Suppressor macrophage treated with lipopolysaccharide for 4 hours (primary cell): ENCODE measurements around the gene DLG2.

ENCODE experiments used
- DNase-seq: peaks from one replicate; pipeline ENCODE4 v3.0.0-alpha.2; 2020

DLG2 gene

DNA sequence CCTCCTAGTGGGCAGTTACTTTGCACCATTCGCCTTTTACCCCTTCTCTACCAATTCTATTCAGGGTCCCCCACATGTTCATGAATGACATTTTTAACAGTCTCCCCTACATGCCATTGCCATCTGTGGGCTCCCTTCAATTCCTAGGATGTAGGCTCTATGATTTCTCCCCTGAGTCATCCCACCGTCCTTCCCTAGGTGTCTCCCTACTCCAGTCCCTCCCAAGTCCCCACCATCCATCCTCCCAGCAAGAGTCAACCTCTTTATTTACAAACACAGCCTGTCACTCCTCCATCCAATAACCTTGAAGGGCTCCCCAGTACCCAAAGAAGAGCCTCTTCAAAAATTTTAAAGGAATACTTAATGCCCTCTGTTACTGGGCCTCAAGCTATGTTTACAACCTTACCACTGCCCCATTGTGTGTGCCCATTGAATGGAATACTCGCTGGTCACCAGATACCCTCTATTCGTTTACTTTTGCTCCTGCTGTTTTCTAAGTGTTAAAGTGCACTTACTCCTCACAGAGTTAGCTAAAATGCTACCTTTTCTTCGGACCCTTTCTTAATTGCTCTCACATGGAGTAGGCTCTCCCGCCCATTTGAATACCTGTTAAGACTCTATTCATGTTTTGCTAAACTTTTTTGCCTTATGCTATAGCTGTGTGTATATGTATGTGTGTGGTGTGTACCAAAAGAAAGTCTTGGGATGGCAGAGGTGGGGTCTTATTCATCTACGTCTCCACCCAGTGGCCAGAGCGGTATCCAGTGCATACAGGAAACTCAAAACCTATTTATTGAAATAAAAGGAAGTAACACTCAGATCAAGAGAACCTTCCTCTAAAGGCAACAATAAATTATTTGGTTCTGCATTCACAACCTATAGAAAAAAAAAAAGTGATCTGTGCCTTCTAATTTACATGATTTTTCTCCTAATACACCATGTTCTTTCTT is 2105.2 kb downstream of the DLG2 start:
- no peak for DNase-seq

GRCh38 chr11:83520849-83521248 is 2106.3 kb downstream of the DLG2 start:
- no peak for DNase-seq

- no peak for DNase-seq
Measured at GRCh38 chr11:83511646-83512045, 2115.5 kb downstream of the DLG2 start.

GRCh38 chr11:83510530-83511460 is 2116.3 kb downstream of the DLG2 start:
- no peak for DNase-seq

DNA sequence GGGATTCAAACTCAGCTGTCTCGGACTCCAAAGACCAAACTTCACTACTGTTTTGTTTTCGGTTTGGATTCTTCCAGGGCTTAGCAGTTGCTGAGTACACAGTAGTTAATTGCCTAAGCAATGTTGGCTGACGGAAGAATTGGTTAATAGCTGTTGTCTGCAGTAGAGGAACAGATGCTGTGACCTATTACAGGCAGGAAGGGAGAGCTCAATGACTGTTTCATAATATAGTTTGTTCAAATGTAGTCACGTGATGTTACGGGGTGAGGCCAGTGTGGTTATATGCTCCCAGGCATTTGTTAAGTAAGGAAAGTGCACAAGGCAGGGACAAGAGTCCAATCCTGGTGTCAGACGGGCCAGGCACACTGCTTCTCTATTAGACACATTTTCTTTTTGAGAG is 2118.3 kb downstream of the DLG2 start:
- no peak for DNase-seq

DNA sequence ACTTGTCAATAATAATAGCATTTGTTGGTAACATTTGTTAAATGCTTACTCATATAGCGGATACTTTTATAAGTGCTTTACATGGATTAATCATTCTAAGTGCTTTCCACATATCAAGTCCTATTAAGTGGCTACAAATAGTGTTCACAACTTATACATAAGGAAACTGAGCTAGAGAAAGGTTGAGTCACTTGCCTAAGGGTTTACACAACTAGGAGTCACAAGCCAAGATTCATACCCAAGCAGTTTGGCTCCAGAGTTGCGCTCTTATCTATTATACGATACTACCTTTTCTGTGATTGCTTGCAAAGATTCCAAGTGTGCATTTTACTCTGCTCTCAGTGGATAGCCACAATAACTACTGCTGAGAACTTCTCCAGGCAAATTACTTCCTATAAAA is 2125.1 kb downstream of the DLG2 start:
- DNase-seq: no peak

DNA sequence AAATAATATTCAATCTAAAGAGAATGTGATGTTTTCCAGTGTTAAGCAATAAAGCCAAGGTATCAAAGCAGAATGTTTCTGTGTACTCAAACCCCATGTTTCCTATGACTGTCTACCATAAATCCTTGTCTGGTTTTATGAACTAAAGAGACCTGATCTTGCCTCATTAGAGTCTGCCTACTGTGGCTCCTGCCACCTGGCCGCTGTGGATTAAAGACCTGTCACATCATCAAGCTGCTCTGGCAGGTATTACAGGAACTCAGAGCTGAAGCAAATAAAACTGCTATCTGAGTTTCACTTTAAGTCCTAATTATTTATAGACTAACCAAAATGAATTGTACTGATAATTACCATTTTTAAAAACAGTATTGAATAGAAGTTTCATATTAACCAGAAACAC is 2133.2 kb downstream of the DLG2 start:
- DNase-seq: no peak

GRCh38 chr11:83493034-83493433 is 2134.1 kb downstream of the DLG2 start:
- no peak for DNase-seq

DNA sequence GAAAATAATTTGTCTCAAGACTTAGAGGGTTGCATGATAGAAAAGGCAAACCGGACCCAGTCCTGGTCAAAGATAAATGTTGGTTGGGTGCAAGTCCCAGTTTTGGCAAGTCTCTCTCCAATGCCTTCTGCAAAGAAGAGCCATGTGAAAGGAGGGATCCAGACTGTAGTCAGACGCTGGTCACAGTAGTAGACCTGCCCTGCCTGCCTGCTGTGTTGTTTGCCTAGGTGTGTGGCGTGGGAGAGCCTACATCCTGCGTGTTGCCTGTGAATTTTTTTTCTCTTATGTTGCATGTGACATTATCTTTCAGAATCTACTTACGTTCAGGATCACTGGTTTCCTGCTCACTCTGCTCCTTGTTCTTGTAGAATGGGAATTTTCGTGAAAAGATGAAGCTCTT is 2143.3 kb downstream of the DLG2 start:
- no peak for DNase-seq

- DNase-seq: no peak
Measured at GRCh38 chr11:83480811-83481210, 2146.3 kb downstream of the DLG2 start.

GRCh38 chr11:83480251-83480650 is 2146.9 kb downstream of the DLG2 start:
- DNase-seq: no peak

DNA sequence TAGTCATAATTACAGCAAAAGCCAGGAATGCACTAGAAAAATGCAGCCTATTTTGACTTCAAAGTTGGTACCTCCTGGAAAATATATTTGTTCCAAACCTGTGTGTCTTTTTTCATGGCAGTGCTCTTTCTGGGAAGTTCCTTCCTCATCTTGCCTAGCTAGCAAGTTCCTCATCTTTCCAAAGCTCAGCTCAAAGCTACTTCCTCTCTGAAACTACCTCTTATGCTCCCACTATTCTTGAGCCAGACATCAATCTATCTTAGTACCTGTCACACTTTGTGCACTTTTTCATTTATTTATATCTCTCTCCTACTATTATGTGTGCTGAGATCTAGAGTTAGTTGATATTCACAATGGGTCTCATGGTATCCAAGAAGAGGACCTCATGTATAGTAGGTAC is 2149.4 kb downstream of the DLG2 start:
- peak; percentile 1 for DNase-seq

GRCh38 chr11:83475760-83476159 is 2151.4 kb downstream of the DLG2 start:
- no peak for DNase-seq

DNA sequence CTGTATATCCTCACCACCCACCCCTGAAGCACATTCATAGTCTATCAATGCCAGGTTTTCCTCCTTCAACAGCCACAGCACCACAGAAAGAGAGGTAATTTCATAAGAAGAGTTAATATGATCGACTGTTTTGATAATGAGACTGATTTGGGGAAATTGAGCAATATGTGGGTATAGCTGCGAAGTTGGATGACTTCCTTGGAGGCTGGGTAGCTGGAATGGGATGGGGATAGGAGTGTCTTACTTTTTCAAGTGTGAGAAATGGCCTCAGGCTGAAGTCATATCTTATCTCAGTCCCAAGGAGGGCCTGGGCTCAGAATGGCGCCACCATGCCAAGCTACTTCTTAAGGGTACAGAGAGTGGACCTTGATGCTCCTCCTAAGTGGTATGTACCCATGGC is 2153.4 kb downstream of the DLG2 start:
- DNase-seq: no peak

DNA sequence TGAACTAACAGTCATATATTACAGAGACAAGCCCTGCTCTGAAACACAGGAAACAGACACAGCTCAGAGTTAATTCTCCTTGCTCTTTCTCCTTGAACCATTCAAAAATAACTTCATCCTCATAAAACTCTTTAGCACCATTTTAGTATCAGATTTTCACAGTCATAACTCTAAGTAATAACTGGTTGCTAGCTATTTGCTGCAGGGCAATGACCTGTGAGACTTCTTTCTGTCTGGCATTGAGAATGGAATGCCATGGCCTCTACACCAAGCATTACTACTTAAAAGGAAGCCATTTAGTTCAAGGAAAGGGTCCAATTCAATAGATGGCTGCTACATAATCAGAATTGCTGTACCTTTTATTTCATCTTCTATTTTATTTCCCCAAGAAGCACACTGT is 2154.3 kb downstream of the DLG2 start:
- DNase-seq: no peak

GRCh38 chr11:83471831-83472727 is 2155.1 kb downstream of the DLG2 start:
- no peak for DNase-seq

DNA sequence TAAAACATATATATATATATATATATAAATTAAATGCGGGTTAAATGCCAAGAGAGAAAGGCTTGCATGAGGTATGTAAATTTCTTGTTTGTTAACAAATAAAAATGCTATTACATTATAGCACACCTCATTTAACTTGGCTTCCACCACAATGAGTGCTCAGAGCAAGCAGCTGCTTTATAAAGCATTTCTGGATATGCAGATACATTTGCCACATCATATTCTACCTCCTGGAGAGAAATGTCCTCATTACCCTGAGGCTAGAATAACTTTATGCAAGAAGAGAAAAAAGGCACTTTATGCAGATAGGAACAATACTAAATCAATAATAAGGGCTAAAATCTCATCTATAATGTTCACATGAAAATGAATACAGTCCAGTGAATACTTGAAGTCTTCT is 2159.3 kb downstream of the DLG2 start:
- no peak for DNase-seq

DNA sequence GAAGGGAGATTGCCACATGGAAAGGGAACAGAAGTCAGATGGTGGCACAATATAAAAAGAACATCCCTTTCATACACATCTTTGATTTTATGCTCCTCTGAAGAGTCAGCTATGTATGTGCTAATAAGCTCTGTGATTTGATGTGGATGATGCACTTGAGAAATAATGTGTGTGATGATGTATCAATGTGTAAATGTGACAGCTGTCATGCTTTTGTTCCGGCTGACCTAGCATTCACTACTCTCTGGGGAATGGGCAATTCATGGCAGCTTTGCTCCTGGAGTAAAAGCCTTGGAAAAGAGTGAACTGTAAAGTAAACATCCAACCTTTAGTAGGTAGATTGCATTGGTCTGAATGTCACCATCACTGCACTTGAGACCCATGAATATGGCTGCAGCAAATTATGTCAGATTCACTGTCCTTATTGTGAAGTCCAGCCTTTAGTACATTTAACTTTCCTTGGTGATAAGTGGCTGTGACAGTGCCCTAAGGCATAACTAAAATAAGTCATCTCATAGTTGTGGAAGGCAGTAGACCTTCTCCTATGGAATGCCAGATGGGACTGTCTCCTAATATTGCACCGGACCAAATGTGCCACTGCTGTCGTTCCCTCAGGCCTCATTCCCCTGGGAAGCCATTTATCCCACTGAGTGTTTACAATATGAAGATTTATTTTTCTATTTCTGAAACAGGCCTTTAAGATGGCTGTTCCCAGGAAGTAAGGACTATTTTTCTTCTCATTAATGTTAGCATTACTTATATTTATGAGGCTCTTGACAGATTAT is 2162.8 kb downstream of the DLG2 start:
- no peak for DNase-seq

DNA sequence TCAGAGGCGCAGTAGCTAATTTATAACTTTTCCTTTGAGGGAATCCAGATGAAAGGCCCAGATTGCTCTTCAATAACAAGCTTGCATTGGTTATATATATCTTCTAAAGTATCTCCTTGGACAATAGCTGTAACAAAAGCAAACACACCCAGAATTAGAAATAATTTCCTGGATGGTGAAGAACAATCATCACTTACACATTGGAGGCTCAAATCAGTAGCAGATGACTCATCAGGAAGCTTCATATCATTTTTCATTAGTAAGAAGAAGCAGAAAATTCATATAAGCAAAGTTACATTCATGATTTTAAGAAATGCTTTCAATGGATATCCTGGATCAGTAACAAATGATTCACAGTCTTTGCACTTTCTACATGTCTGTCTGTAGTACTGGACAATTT is 2167.3 kb downstream of the DLG2 start:
- DNase-seq: no peak

- DNase-seq: no peak
Measured at GRCh38 chr11:83456566-83456965, 2170.6 kb downstream of the DLG2 start.

GRCh38 chr11:83456075-83456474 is 2171.1 kb downstream of the DLG2 start:
- DNase-seq: no peak

DNA sequence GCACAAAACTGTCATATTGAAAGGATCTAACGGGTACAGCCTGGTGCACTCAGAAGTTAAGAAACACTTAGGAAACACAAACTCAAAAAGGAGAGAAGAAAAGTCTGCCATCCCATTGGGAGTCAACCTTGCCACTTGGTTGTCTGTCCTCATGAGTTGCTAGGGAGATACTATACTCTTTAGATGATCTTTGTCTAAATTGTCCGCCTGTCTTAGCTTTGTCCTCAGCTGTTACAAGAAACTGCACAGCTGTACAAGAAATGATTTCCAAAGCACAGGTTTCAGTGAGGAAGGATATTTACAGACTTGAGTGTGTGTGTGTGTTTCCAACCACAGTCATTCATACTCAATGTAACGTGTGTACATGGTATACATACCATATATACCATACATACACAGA is 2171.8 kb downstream of the DLG2 start:
- no peak for DNase-seq
